AG09319 (cell line): ENCODE data around the gene SMIM17.

Source experiments
- DNase-seq: peaks from one replicate; pipeline ENCODE4 v3.0.0-alpha.2; 2010; ENCODE audit warnings: low read depth; ENCODE audit errors: extremely low read depth
- TF ChIP-seq, protein P1 (sequence below): IDR thresholded peaks from 2 replicates; pipeline ENCODE4 v1.5.1; 2011; ENCODE audit warnings: low read depth, mild to moderate bottlenecking, inconsistent platforms, low read length, moderate library complexity

The SMIM17 gene

DNA sequence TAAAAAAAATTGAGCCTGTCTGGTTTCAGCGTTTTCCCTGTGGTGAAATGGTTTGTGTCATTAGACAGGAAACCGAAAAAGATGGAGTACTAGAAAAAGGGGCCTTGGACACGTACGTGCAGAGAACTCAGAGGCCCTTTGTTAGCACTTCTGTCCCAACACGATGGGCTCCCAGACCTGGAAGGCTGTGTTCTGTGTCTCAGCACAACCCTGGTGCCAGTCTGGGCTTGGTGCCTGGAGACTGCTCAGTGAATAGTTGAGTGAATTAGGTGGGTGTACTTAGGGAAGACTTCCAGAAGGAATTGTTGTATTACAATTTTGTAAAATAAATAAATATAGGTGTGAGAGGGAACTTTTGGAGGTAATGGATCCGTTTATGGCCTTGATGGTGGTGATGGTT lies 39.1 kb upstream of the SMIM17 start:
- TF ChIP-seq, protein P1, sequence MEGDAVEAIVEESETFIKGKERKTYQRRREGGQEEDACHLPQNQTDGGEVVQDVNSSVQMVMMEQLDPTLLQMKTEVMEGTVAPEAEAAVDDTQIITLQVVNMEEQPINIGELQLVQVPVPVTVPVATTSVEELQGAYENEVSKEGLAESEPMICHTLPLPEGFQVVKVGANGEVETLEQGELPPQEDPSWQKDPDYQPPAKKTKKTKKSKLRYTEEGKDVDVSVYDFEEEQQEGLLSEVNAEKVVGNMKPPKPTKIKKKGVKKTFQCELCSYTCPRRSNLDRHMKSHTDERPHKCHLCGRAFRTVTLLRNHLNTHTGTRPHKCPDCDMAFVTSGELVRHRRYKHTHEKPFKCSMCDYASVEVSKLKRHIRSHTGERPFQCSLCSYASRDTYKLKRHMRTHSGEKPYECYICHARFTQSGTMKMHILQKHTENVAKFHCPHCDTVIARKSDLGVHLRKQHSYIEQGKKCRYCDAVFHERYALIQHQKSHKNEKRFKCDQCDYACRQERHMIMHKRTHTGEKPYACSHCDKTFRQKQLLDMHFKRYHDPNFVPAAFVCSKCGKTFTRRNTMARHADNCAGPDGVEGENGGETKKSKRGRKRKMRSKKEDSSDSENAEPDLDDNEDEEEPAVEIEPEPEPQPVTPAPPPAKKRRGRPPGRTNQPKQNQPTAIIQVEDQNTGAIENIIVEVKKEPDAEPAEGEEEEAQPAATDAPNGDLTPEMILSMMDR: no peak
- DNase-seq: no peak

DNA sequence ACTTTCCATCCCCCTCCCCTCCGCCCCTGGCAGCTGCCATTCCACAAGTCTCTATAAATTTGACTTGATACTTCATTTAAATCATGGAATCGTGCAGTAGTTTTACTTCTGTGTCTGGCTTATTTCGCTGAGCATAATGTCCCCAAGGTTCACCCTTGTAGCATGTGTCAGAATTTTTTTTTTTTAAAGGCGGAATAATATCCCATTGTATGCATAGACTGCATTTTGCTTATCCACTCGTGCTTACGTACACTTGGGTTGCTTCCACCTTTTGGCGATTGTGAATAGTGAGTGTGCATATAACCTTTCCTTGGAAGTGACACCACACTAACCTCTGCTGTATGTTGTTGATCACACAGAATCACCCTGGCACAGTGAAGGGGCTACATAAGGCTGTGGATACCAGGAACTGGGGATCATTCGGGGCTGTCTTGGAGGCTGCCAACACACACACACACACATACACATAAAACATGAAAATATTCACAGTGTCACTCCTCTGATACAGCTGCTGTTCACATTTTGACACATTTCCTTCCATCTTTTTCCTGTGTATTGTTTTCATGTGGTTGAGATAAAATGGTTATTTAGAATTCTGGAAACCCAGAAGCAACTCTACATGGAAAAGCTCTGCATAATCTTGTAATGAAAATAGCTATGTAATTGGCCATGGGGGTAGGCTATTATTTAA lies 34.5 kb upstream of the SMIM17 start:
- no peak for DNase-seq
- TF ChIP-seq, protein P1: no peak

DNA sequence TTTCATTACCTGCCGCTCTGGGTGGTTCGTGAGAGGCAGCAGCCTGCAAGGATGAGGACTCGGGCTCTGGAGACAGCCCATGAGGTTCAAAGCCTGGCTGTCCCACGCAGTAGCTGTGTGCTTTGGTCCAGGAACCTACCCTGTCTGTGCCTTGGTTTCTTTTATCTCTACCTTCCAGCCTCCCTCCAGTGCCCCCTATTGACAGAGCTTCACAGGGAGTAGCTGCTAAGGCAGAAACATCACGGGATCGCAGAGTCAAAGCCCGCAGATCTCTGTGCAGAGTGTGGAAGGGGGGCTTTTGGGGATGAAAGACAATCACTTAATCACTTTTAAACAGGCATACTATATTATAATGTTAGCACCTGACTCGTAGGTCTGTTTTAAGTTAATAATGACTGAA lies 31.7 kb upstream of the SMIM17 start:
- no peak for DNase-seq
- TF ChIP-seq, protein P1: no peak

DNA sequence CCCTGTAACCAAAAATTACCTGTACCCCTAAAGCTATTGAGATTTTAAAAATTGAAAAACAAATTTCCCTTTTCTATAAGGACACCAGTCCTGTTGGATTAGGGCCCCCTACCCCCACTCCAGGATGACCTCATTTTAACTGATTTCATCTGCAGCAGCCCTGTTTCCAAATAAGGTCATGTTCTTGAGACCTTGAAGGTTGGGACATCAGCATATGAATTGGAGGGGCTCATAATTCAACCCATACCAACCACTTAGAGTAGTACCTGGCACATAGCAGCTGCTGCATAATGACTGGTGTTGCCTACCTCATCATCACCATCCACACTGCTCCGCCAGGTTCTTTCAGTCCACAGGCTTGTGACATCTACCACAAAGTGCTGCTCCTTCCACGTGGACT lies 30.2 kb upstream of the SMIM17 start:
- TF ChIP-seq, protein P1: no peak

DNA sequence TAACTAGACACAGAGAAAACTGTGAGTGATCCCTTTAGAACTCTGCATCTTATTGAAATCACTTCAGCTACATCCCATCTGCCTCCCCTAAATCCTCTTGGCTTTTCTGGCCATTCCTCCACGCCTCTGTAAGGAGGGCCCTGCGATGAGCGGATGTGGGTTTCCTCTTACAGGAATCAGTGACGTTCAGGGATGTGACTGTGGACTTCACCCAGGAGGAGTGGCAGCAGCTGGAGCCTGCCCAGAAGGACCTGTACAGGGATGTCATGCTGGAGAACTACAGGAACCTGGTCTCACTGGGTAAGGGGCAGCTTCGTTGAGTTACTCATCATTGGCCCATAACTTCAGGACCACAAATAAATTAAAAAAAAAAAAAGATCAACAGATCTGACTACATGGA lies 29.3 kb upstream of the SMIM17 start:
- TF ChIP-seq, protein P1: no peak
- no peak for DNase-seq

More for the DNA sequence above, 30.2 kb upstream of the SMIM17 start:
- no peak for DNase-seq

DNA sequence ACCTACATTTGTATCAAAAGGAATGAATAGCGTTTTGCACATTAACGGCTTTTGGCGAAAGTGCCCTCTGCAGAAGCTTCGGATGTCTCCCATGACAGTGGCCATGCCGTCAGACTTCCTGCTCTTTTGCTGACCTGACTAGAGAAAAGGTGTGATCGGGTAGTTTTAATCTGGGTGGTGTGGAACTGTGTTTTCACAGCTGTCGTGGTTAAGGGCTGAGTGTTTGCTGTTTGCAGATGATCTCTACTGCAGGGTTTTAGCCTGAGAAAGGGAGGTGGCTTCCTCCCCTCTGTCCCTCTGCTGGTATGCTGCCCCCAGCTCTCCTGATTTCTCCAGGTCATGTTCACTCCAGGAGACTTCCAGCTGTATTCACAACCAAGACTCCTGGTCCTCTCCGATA lies 25.4 kb upstream of the SMIM17 start:
- no peak for DNase-seq

DNA sequence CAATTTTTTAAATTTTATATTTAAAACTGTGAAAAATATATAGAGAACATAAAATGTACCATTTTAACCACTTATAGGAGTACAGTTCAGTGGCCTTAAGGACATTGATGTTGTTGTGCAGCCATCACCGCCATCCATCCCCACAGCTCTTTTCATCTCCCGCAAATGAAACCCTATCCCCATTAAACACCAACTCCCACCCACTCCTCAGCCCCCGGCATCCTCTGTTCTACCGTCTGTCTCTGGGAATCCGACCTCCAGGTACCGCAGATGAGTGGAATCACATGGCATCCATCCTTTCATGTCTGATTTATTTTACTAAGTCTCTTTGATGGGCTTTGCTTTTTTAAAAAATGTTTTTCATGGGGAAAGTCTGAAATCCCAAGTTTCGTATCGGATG lies 23.8 kb upstream of the SMIM17 start:
- DNase-seq: no peak
- TF ChIP-seq, protein P1: no peak

More for the DNA sequence above, 25.4 kb upstream of the SMIM17 start:
- TF ChIP-seq, protein P1: no peak
